PC-9 (cell line): ENCODE measurements around the gene CCDC86. TPM values are rescaled to one million over a fixed set of nuclear protein-coding genes. Genes with fewer than 3 reads are reported as not detected.

Experiments
- BruUV-seq: library from RNA; stranded (reverse); fragments of 400-500 nt; replicated peaks from 2 replicates; lab custom pipeline; 2021; lab: Mats Ljungman, UMichigan
- CTCF ChIA-PET: fragments of 300-600 bp; sonication (Branson Sonifier 250); formaldehyde crosslinking; loops from one replicate; lab custom pipeline; 2022; ENCODE audit warnings: antibody characterized with exemption; lab: Charles Lee
- POLR2A ChIA-PET: fragments of 300-600 bp; sonication (Branson Sonifier 250); formaldehyde crosslinking; loops from one replicate; lab custom pipeline; 2022; ENCODE audit warnings: antibody characterized with exemption; ENCODE audit not compliant: unreplicated experiment; lab: Charles Lee
- DNase-seq, 2 experiments: peaks; one replicate each; pipeline versions ENCODE4 v3.0.0 to v3.0.0-alpha.2; 2015 to 2022; ENCODE audit warnings: mixed read lengths in 1 of 2
- H2AFZ ChIP-seq: fragments of 200-600 bp; sonication (generic); 2 replicates; pipeline ENCODE4 v1.8.1; 2017; ENCODE audit warnings: antibody characterized with exemption
- H3F3A ChIP-seq: fragments of 200-600 bp; sonication (generic); 2 replicates; pipeline ENCODE4 v1.8.1; 2017; ENCODE audit warnings: antibody characterized with exemption, mild to moderate bottlenecking, low read depth; ENCODE audit not compliant: insufficient read depth
- H3K27ac ChIP-seq: fragments of 200-600 bp; sonication (generic); 2 replicates; pipeline ENCODE4 v1.6.1; 2016; ENCODE audit warnings: mixed run types
- H3K27me3 ChIP-seq: fragments of 200-600 bp; sonication (generic); 2 replicates; pipeline ENCODE4 v1.6.1; 2016; ENCODE audit warnings: low read depth, mixed run types; ENCODE audit not compliant: insufficient read depth
- H3K36me3 ChIP-seq: fragments of 200-600 bp; sonication (generic); 2 replicates; pipeline ENCODE4 v1.6.1; 2016; ENCODE audit warnings: low read depth, mixed run types
- H3K4me1 ChIP-seq: fragments of 200-600 bp; sonication (generic); replicated peaks from 2 replicates; pipeline ENCODE4 v1.6.1; 2016; ENCODE audit warnings: mixed run types; ENCODE audit not compliant: insufficient read depth
- H3K4me2 ChIP-seq: fragments of 200-600 bp; sonication (generic); 2 replicates; pipeline ENCODE4 v1.6.1; 2017; ENCODE audit warnings: mixed run types
- H3K4me3 ChIP-seq: fragments of 200-600 bp; sonication (generic); 2 replicates; pipeline ENCODE4 v1.6.1; 2016; ENCODE audit warnings: mixed run types
- H3K79me2 ChIP-seq: fragments of 200-600 bp; sonication (generic); 2 replicates; pipeline ENCODE4 v1.6.1; 2017; ENCODE audit warnings: low read depth, mixed run types
- H3K9me2 ChIP-seq: fragments of 200-600 bp; sonication (generic); 2 replicates; pipeline ENCODE4 v1.8.1; 2017; ENCODE audit warnings: mild to moderate bottlenecking; ENCODE audit not compliant: insufficient read depth
- H3K9me3 ChIP-seq: fragments of 200-600 bp; sonication (generic); 2 replicates; pipeline ENCODE4 v1.8.1; 2016; ENCODE audit warnings: low read depth; ENCODE audit not compliant: insufficient read depth
- H4K20me1 ChIP-seq: fragments of 200-600 bp; sonication (generic); 2 replicates; pipeline ENCODE4 v1.8.1; 2017; ENCODE audit not compliant: insufficient read depth
- EZH2 ChIP-seq: fragments of 200-600 bp; sonication (generic); IDR thresholded peaks from 2 replicates; pipeline ENCODE4 v1.8.0; 2017; ENCODE audit warnings: antibody characterized with exemption, low read depth
- intact Hi-C: fragments of 100-400 bp; cut with micrococcal nuclease; formaldehyde crosslinking; loops from one replicate; pipeline ENCODE4 v1.10.0; 2022; ENCODE audit not compliant: unreplicated experiment
- total RNA-seq: library from RNA; stranded (reverse); gene quantifications from 2 replicates; pipeline ENCODE4 v1.2.3, GENCODE V29; 2021
- TF ChIP-seq, protein P1 (sequence below): fragments of 200-600 bp; sonication (generic); conservative IDR thresholded peaks from 2 replicates; pipeline ENCODE4 v1.6.1; 2017; ENCODE audit warnings: mixed run types, antibody characterized with exemption, mild to moderate bottlenecking, moderate library complexity

CCDC86 gene
- total RNA-seq, 1 experiment from 2014 or later: 35.6 TPM

GRCh38 chr11:60857378-60858232 is 15.7 kb downstream of the CCDC86 start:
- ChIA-PET CTCF (interaction anchor here (0.6 kb wide), 1 partner anchor 42 kb away, joined by 3 read pairs; no protein-coding TSS in a partner anchor), POLR2A (no interaction called here)
- no peak for TF ChIP-seq EZH2
- TF ChIP-seq, protein P1, sequence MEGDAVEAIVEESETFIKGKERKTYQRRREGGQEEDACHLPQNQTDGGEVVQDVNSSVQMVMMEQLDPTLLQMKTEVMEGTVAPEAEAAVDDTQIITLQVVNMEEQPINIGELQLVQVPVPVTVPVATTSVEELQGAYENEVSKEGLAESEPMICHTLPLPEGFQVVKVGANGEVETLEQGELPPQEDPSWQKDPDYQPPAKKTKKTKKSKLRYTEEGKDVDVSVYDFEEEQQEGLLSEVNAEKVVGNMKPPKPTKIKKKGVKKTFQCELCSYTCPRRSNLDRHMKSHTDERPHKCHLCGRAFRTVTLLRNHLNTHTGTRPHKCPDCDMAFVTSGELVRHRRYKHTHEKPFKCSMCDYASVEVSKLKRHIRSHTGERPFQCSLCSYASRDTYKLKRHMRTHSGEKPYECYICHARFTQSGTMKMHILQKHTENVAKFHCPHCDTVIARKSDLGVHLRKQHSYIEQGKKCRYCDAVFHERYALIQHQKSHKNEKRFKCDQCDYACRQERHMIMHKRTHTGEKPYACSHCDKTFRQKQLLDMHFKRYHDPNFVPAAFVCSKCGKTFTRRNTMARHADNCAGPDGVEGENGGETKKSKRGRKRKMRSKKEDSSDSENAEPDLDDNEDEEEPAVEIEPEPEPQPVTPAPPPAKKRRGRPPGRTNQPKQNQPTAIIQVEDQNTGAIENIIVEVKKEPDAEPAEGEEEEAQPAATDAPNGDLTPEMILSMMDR: no peak
- Histone ChIP-seq H3K27ac (no peak overlapping the region), H3K79me2 (no peaks in the 10 kb centered on the region), H3K4me3 (no peak overlapping the region), H3K27me3 (no peaks in the 10 kb centered on the region), H3F3A (no peaks in the 10 kb centered on the region), H2AFZ (no peak overlapping the region), H3K9me3 (no peaks in the 10 kb centered on the region), H3K4me2 (no peak overlapping the region), H4K20me1 (no peaks in the 10 kb centered on the region), H3K9me2 (no peaks in the 10 kb centered on the region), H3K36me3 (no peaks in the 10 kb centered on the region), H3K4me1 (no peaks in the 10 kb centered on the region)
- BruUV-seq: no TSS peak
- DNase-seq: peak in 1 of 2 experiments; percentile 32
- intact Hi-C loops: no loop called here

DNA sequence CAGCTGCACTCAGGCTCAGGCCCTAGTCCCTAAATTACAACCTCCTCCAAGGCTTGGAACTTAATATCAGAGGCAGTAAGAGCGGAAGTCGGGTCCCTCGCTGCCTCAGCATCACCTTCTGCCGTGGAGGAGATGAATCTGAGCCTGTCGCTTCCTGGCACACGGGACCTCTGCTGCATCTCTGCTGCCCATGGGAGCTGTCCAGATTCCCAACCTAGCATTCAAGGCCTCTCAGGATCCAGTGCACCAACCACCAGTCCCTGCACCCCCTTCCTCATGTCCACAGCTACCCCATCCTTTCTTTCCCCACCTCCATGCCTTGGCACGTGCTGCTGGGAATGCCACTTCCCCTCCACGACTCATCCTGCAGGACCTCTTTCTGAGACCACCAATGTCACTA is 16.3 kb downstream of the CCDC86 start:
- no TSS peak for BruUV-seq
- Histone ChIP-seq H3K27me3 (peaks cover 5% of the 10 kb centered on the region; the same call in 1 of the 2 replicates), H3F3A (no peaks in the 10 kb centered on the region), H4K20me1 (no peaks in the 10 kb centered on the region), H3K79me2 (no peaks in the 10 kb centered on the region), H3K27ac (no peak overlapping the region), H2AFZ (no peak overlapping the region), H3K36me3 (no peaks in the 10 kb centered on the region), H3K9me2 (no peaks in the 10 kb centered on the region), H3K4me2 (no peak overlapping the region), H3K4me1 (no peaks in the 10 kb centered on the region), H3K9me3 (no peaks in the 10 kb centered on the region), H3K4me3 (no peak overlapping the region)
- POLR2A ChIA-PET: no interaction called here
- CTCF ChIA-PET: interaction anchor here (0.6 kb wide), 1 partner anchor 41 kb away, joined by 3 read pairs; no protein-coding TSS in a partner anchor
- no peak for TF ChIP-seq EZH2
- TF ChIP-seq, protein P1: no peak
- DNase-seq: no peak
- intact Hi-C loops: no loop called here

- DNase-seq: peak in 1 of 2 experiments; percentile 23
- H3K9me2 ChIP-seq: no peaks in the 10 kb centered on the region
- no peaks in the 10 kb centered on the region for H3K79me2 ChIP-seq
- intact Hi-C loops: no loop called here
- no peaks in the 10 kb centered on the region for H3K36me3 ChIP-seq
- H3K4me2 ChIP-seq: no peak overlapping the region
- no peaks in the 10 kb centered on the region for H4K20me1 ChIP-seq
- POLR2A ChIA-PET: no interaction called here
- CTCF ChIA-PET: no interaction called here
- no peaks in the 10 kb centered on the region for H3K4me1 ChIP-seq
- no peaks in the 10 kb centered on the region for H3F3A ChIP-seq
- no peaks in the 10 kb centered on the region for H3K9me3 ChIP-seq
- H3K27ac ChIP-seq: no peak overlapping the region
- TF ChIP-seq, protein P1: no peak
- no peak for TF ChIP-seq EZH2
- no TSS peak for BruUV-seq
- H2AFZ ChIP-seq: no peak overlapping the region
- peaks cover 5% of the 10 kb centered on the region; the same call in 1 of the 2 replicates for H3K27me3 ChIP-seq
- no peak overlapping the region for H3K4me3 ChIP-seq
Measured at GRCh38 chr11:60858731-60859464, 17.0 kb downstream of the CCDC86 start.
